Ovary (tissue), 9 donors: Measurements from ENCODE around the gene FMNL3. TPM values are rescaled to one million over a fixed set of nuclear protein-coding genes. Genes with fewer than 3 reads are reported as not detected.
A peak's percentile ranks its signal among the peaks of the same experiment; 100 is the strongest.

Source experiments
- DNase-seq, 5 donors: peaks; one replicate each; pipeline ENCODE4 v3.0.0-alpha.2; 2019 to 2020
- H3K27ac ChIP-seq, 2 donors: fragments of 200-600 bp; one replicate each; pipeline versions ENCODE4 v1.5.1 to v1.8.0; 2019 to 2022
- H3K27me3 ChIP-seq: fragments of 200-600 bp; one replicate; pipeline ENCODE4 v1.8.0; 2022
- H3K36me3 ChIP-seq: fragments of 200-600 bp; sonication (generic); one replicate; pipeline ENCODE4 v1.5.1; 2019
- H3K4me1 ChIP-seq: one replicate; pipeline ENCODE4 v1.8.1; 2013; ENCODE audit warnings: mild to moderate bottlenecking, moderate library complexity; ENCODE audit not compliant: insufficient read depth
- H3K4me3 ChIP-seq: fragments of 200-600 bp; sonication (generic); one replicate; pipeline ENCODE4 v1.5.1; 2017
- H3K9me3 ChIP-seq, 2 donors: fragments of 200-600 bp in 1 of 2; sonication (generic) in 1 of 2; one replicate each; pipeline versions ENCODE4 v1.5.1 to v1.8.1; 2013 to 2019; ENCODE audit warnings: mild to moderate bottlenecking in 1 of 2, moderate library complexity in 1 of 2
- EP300 ChIP-seq: sonication (generic); formaldehyde crosslinking; IDR thresholded peaks from one replicate; pipeline ENCODE4 v1.6.1; 2017; ENCODE audit warnings: antibody characterized with exemption
- POLR2A ChIP-seq: fragments of 450-650 bp; IDR thresholded peaks from one replicate; pipeline ENCODE4 v1.6.1; 2017; ENCODE audit warnings: antibody characterized with exemption, mild to moderate bottlenecking, moderate library complexity
- WGBS, 3 donors: extraction: QIAGEN DNeasy Blood & Tissue Kit in 1 of 3; methylation state at CpG; one replicate each; pipeline versions ENCODE4 v1.1.5 to v1.1.7; 2013 to 2017; 5-methylcytosine and 5-hydroxymethylcytosine counted together
- intact Hi-C, 4 donors: fragments of 100-400 bp; cut with DNase I; formaldehyde crosslinking; loops; one replicate each; pipeline versions ENCODE4 v1.11.0 to v1.15.1; 2022 to 2023
- polyA plus RNA-seq, 2 donors: library from polyadenylated mRNA; stranded (reverse); fragments of 200-250 nt in 1 of 2; fragments of 350-450 nt in 1 of 2; fragmentation: Illumina TruSeq in 1 of 2; extraction: RNeasy Lipid Tissue Mini Kit (QIAGEN cat#74804) in 1 of 2; gene quantifications; one replicate each; pipeline ENCODE4 v1.2.3, GENCODE V29; 2013 to 2014
- total RNA-seq, 7 donors: library from RNA; depleted of rRNA in 2 of 7; stranded (reverse); fragments of >200 nt in 2 of 7; fragmentation: NEBNext Ultra II Directional in 3 of 7; extraction: Animal tissue kit (Norgen Biotek cat#: 25700) in 3 of 7; gene quantifications; one replicate each; pipeline versions ENCODE4 v1.1.0 to v1.2.4, GENCODE V29; 2016 to 2023
- TF ChIP-seq, protein P1 (sequence below), 3 donors: fragments of 450-650 bp in 2 of 3; fragments of 200-600 bp in 1 of 3; IDR thresholded peaks; one replicate each; pipeline versions ENCODE4 v1.5.1 to v1.8.0; 2016 to 2022; ENCODE audit warnings: antibody characterized with exemption in 3 of 3, mild to moderate bottlenecking in 1 of 3
- donor health status: DM: no; HTN: no; CAD: no; lungs with moderate emphysema.
- donor health status: DM: no; HTN: no; CAD: no.
- donor health status: Bipolar disorder and iron deficiency.
- donor health status: DM: yes; HTN: yes; CAD: no.
- donor health status: DM: no; HTN: no; CAD: no.
- donor health status: DM: yes; HTN: yes; CAD: no.

FMNL3 gene
- total and polyA plus RNA-seq, 9 donors = 15.7 to 58.1 (median 33.1) TPM

DNA sequence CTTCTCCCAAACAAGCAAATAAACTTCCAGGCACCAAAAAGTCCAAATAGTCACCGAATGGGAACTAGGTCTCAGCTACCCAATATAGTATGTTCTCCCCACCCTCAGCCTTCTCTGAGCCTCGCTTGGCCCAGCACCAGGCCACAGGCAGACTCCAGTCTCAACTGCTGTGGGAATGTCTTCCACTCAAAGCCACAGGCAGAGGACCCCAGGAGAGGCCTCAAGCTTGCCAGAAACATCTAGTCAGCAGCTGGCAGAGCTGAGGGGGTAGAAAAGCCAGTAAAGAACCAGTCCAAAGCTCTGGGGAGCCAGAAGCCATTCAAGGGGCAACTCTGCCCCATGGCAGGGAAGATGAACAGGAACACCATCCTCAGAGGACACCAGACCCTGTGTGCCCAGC, 41.8 kb downstream of the FMNL3 start:
- H3K27ac ChIP-seq = no peak overlapping the region
- 70 to 76% (median 74%) methylated on average over 2 of the region's 2 CpGs for WGBS, 3 donors
- H3K4me1 ChIP-seq = peaks cover 25% of the 10 kb centered on the region
- no peaks in the 10 kb centered on the region for H3K36me3 ChIP-seq
- intact Hi-C loops = no loop called here
- H3K9me3 ChIP-seq = no peaks in the 10 kb centered on the region
- TF ChIP-seq, protein P1, sequence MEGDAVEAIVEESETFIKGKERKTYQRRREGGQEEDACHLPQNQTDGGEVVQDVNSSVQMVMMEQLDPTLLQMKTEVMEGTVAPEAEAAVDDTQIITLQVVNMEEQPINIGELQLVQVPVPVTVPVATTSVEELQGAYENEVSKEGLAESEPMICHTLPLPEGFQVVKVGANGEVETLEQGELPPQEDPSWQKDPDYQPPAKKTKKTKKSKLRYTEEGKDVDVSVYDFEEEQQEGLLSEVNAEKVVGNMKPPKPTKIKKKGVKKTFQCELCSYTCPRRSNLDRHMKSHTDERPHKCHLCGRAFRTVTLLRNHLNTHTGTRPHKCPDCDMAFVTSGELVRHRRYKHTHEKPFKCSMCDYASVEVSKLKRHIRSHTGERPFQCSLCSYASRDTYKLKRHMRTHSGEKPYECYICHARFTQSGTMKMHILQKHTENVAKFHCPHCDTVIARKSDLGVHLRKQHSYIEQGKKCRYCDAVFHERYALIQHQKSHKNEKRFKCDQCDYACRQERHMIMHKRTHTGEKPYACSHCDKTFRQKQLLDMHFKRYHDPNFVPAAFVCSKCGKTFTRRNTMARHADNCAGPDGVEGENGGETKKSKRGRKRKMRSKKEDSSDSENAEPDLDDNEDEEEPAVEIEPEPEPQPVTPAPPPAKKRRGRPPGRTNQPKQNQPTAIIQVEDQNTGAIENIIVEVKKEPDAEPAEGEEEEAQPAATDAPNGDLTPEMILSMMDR (IDR thresholded peaks at IDR 0.05) = no peak
- TF ChIP-seq POLR2A (no peak), EP300 (no peak)
- no peak overlapping the region for H3K4me3 ChIP-seq
- no peaks in the 10 kb centered on the region for H3K27me3 ChIP-seq
- DNase-seq = peak in 1 of 5 donors; percentile 19

DNA sequence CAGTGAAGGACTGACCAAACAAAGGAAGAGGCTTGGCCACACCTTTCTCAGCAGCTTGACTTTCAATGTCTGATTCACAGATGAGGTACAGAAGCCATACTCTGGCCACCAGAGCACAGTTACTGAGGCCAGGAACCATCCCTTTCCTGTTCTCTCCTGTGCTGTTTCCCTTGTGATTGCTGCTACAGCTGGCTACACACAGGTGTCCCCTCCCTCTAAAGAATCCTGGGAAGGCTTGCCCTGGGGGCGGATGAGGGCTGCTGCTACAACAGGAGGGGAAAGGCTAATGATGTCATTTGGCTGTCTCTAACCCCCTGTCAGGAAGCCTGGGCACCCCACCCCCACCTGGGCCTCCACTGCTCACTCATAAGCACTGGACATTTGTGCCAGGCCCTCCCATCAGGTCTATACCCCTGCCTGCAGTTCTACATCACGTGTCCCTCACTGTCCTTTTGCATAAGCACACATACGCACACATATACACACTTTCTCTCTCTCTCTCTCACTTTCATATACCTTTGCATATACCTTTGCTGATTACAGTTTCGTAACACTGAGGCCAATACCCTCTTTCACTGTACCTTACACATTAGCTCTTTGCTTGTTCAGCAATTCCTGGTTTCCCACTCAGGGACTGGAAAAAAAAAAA, 42.5 kb downstream of the FMNL3 start:
- WGBS, 3 donors = 86 to 93% (median 89%) methylated on average over 4 of the region's 4 CpGs
- no peaks in the 10 kb centered on the region for H3K36me3 ChIP-seq
- H3K4me3 ChIP-seq = no peak overlapping the region

DNA sequence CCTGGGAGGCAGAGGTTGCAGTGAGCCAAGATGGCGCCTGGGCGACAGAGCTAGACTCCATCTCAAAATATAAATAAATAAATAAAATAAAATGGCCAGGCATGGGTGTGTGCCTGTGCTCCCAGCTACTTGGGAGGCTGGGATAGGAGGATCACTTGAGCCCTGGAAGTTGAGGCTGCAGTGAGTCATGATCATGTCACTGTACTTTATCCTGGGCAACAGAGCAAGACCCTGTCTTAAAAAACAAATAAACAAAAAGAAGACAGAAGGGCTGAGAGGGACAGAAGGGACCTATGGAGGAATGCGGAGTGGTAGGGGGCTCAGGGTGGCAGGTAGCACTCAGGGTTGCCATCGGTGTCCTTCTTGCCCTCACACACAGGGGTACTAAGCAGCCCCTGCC, 43.0 kb downstream of the FMNL3 start:
- Histone ChIP-seq H3K27ac (no peak overlapping the region), H3K9me3 (no peaks in the 10 kb centered on the region), H3K4me1 (peaks cover 19% of the 10 kb centered on the region), H3K4me3 (no peak overlapping the region), H3K36me3 (no peaks in the 10 kb centered on the region), H3K27me3 (no peaks in the 10 kb centered on the region)
- intact Hi-C loops = no loop called here
- TF ChIP-seq EP300 (no peak), POLR2A (no peak)
- TF ChIP-seq, protein P1 (IDR thresholded peaks at IDR 0.05) = no peak
- DNase-seq = peak in 1 of 5 donors; percentile 9
- WGBS, 3 donors = 93 to 98% (median 97%) methylated on average over 4 of the region's 4 CpGs

More for the DNA sequence above, 42.5 kb downstream of the FMNL3 start:
- TF ChIP-seq EP300 (no peak), POLR2A (no peak)
- TF ChIP-seq, protein P1 (IDR thresholded peaks at IDR 0.05) = no peak
- H3K27me3 ChIP-seq = no peaks in the 10 kb centered on the region
- H3K27ac ChIP-seq = no peak overlapping the region
- DNase-seq = peak in 1 of 5 donors; percentile 20
- intact Hi-C loops = no loop called here
- peaks cover 19% of the 10 kb centered on the region for H3K4me1 ChIP-seq
- no peaks in the 10 kb centered on the region for H3K9me3 ChIP-seq

DNA sequence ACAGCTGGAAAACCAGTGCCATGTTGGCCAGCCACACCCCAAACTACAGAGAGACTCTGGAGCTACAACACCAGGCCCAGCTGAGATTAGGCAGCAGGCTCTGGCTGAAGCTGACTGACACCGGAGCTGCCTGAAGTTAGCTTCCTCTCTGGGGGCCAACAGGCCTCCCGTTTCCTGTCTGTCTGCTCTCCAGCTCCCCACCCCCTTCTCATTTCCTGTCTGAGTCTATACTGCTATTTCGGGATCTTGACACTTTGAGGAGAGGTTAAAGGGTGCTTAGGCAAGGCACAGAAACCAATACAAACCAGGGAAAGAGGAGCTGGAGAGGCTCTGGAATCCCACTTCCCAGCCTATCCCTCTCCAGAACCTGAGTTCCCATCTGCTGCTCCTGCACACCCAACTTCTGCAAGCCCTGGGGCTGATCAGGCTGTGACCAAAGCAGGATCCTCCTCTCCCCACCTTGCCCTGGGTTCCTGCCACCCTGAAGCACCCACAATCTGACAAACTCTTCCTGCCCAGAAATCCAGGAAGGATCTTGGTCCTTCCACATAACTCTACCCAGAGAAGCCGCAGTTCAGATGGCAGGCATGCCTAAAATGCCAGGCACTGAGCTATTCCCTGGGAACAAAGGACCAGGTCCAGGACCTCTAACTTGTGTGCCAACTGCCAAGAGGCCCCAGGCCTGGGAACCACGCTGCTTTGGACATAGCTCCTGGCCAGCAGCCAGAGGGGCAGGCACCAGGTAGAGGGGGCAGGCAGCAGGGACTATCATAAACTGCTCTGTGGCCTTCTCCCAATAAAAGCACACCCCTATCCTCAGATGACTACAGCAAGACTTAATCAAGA, 44.0 kb downstream of the FMNL3 start:
- WGBS, 3 donors = 17 to 31% (median 24%) methylated on average over 4 to 5 of the region's 5 CpGs
- Histone ChIP-seq H3K27ac (peak overlapping the region in 1 of 2 donors; percentile 77), H3K9me3 (no peaks in the 10 kb centered on the region), H3K27me3 (no peaks in the 10 kb centered on the region), H3K36me3 (no peaks in the 10 kb centered on the region), H3K4me3 (no peak overlapping the region), H3K4me1 (peaks cover 19% of the 10 kb centered on the region)
- peak; percentile 56 to 66 (median 63) for DNase-seq
- intact Hi-C loops = no loop called here
- TF ChIP-seq EP300 (no peak), POLR2A (no peak)
- TF ChIP-seq, protein P1 (IDR thresholded peaks at IDR 0.05) = no peak
